Measurements from ENCODE around the gene GJA1.
"Not testable (repeated sequence)": the region's sequence is repeated elsewhere in the genome, so short reads cannot be mapped to it uniquely, and the experiment has no call there.

Gene GJA1

DNA sequence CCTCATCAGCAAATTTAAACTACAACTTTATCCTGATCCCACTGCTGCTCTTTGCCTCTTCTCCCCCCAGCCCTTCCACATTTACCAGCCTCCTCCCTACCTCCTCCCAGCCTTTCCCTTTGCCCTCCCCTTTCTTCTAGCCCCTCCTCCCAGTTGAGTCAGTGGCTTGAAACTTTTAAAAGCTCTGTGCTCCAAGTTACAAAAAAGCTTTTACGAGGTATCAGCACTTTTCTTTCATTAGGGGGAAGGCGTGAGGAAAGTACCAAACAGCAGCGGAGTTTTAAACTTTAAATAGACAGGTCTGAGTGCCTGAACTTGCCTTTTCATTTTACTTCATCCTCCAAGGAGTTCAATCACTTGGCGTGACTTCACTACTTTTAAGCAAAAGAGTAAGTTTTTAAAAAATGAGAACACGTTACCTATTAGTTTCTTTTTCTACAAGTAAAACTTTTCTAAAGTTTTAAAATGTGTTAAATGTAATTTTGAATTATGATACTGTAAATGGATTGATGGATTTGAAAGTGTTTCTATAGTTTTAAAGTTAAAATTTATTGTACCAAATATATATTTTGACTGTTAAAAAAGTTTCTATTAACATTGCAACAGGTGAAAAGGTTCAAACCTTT is at the start of gene GJA1:
GJA1 (plus strand) TSS at position 203 of the 626 bp plus-strand sequence. CDS start 11,202 bp downstream, outside the sequence.
- peak within 1 kb of the TSS; percentile 93 for H3K4me3 ChIP-seq (ENCODE audit: low read depth, low read length)
- no peak for TF ChIP-seq CTCF (IDR thresholded peaks at IDR 0.05; ENCODE audit: low read depth, low read length)

DNA sequence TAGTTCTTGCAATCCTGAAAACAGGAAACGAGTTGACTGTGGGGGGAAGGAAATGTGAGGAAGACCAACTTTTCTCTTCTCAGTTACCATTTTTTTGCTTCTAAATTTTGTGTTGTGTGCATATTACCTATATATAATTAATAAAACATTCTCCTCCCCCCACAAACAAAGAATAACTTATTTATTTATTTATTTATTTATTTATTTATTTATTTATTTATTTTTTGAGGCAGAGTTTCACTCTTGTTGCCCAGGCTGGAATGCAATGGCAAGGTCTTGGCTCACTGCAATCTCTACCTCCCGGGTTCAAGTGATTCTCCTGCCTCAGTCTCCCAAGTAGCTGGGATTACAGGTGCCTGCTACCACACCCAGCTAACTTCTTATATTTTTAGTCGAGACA is 48.9 kb upstream of the GJA1 start:
- H3K4me3 ChIP-seq (ENCODE audit: low read depth, low read length), result not testable (repeated sequence)

DNA sequence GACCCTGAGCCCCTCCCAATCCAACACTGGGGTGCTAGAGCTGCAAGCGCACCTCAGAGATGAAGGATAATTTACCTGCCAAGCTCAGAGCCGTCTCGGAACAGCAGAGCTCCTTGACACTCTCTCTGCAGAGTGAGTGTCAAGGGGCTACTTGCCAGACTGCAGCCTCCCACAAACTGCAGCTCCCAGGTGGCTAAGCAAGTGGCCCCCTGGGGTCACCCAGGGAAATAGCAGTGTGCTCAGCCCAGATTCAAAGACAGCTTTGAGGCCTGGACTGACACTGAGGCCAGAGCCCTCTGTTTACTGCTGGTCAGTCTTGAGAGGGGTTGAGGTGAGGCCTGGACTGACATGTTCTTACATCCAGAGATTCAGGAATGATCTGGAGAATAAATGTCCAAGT is 46.0 kb upstream of the GJA1 start:
- no peak overlapping the region for H3K4me3 ChIP-seq (ENCODE audit: low read depth, low read length)
- TF ChIP-seq CTCF (IDR thresholded peaks at IDR 0.05; ENCODE audit: low read depth, low read length), result no peak

DNA sequence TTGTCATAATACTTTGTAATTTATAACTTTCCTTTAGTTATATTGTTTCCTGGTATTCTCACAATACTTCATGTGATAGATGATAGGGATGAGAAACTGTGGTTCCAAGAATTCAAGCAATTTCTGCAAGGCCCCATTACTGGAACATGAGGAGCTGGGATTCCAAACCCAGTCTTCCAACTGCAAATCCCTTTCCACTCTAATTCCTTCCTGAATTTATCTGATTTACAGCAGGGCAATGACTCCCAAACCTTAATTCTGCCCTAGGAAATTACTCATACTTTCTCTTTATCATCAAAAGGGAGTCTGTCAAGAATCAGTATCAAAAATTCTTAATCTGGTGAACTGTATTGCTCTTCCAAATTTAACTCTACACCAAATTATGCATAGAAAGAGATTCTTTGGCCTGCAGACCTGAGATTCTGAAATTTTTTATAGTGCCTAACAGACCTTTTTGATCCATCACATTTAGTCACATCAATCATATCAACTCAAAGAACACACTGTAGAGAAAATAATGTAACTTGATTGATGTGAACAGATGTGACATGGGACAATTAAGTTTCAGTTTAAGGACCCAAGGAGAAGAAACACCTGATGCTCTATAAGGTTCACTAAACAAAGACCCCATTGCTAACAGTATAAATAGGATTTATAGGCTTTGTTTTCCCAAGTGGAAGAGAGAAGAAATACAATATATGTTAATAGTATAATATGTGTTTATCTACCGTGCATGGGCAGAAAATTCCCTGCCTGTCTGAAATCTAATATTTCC is 41.5 kb upstream of the GJA1 start:
- no peak for TF ChIP-seq CTCF (IDR thresholded peaks at IDR 0.05; ENCODE audit: low read depth, low read length)
- H3K4me3 ChIP-seq (ENCODE audit: low read depth, low read length), result no peak overlapping the region

- no peak overlapping the region for H3K4me3 ChIP-seq (ENCODE audit: low read depth, low read length)
- no peak for TF ChIP-seq CTCF (IDR thresholded peaks at IDR 0.05; ENCODE audit: low read depth, low read length)
Measured at GRCh38 chr6:121395736-121396135, 39.7 kb upstream of the GJA1 start.

DNA sequence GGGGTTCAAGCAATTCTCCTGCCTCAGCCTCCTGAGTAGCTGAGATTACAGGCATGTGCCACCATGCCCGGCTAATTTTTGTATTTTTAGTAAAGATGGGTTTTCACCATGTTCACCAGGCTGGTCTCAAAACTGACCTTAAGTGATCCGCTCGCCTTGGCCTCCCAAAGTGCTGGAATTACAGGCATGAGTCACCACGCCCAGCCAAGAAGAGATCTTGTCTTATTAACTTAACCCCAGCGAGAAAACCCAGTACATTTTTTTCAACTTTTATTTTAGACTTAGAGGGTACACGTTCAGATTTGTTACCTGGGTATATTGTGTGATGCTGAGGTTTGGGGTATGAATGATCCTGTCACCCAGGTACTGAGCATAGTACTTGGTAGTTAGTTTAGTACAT is 38.3 kb upstream of the GJA1 start:
- not testable (repeated sequence) for H3K4me3 ChIP-seq (ENCODE audit: low read depth, low read length)

DNA sequence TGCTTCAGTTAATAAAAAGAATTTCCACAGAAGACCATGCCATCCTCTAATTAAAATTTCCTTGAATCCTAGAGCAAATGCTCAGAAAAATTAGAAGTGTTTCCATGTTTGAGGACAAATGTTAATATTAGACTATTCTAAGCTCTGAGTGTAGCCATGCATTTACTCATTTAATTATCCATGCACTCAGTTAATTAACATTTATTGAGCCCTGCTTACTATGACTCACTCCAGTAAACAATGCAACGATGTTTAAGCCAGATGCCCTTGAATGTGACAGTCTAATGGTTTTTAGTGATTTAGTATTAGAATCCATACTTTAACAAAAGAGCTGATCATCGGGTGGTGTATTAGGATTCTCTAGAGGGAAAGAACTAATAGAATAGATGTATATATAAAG is 37.3 kb upstream of the GJA1 start:
- no peak overlapping the region for H3K4me3 ChIP-seq (ENCODE audit: low read depth, low read length)
- no peak for TF ChIP-seq CTCF (IDR thresholded peaks at IDR 0.05; ENCODE audit: low read depth, low read length)

- H3K4me3 ChIP-seq (ENCODE audit: low read depth, low read length), result no peak overlapping the region
- TF ChIP-seq CTCF (IDR thresholded peaks at IDR 0.05; ENCODE audit: low read depth, low read length), result no peak
Measured at GRCh38 chr6:121399966-121400365, 35.5 kb upstream of the GJA1 start.

All from WI38 (cell line).